ENCODE results near the gene STOML2. TPM values are rescaled to one million over a fixed set of nuclear protein-coding genes. Genes with fewer than 3 reads are reported as not detected.

Gene STOML2
- total RNA-seq, 1 experiment from 2014 or later, result 175 TPM

DNA sequence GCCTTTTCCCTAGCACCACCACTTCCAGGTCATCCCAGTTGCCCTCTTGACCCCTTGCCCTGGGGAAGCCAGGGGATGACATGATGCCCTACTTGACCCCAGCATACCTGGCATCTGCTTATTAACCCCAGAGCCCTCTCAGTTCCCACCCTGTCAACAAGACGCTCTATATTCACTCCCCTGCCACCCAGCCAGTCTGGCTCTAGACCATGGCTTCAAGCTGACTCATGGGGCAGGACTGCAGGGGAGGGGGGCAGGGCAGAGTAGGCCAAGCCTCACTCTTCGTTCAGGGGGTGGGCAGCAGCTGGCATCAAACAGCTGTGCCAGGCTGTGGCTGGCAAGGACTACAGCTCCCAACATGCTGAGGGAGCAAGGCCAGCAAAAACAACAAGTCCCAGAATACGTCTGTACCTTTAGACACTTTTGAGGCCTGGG is 7.4 kb upstream of the STOML2 start:
- Histone ChIP-seq H3K4me2 (ENCODE audit: low read length) (peak overlapping the region; percentile 94), H3F3A (ENCODE audit: low read length, unreplicated experiment) (no peaks in the 10 kb centered on the region), H3K9me3 (ENCODE audit: low read length) (no peaks in the 10 kb centered on the region), H3K36me3 (ENCODE audit: low read depth, low read length) (no peaks in the 10 kb centered on the region), H3K79me2 (ENCODE audit: low read length) (no peaks in the 10 kb centered on the region), H3K9me2 (replicated peaks; ENCODE audit: low read length) (no peaks in the 10 kb centered on the region), H2AFZ (ENCODE audit: low read length) (no peak overlapping the region), H3K9ac (ENCODE audit: low read length) (no peak overlapping the region), H3K27me3 (ENCODE audit: low read length) (no peaks in the 10 kb centered on the region), H3K4me3 (ENCODE audit: low read length) (peak overlapping the region; percentile 82), H3K27ac (ENCODE audit: low read length) (no peak overlapping the region), H3K4me1 (ENCODE audit: insufficient read depth, low read length) (peaks cover 43% of the 10 kb centered on the region), H4K20me1 (ENCODE audit: low read length) (no peaks in the 10 kb centered on the region)
- ATAC-seq (peak; percentile 7; the same call in 1 of the 2 replicates), DNase-seq (peak; percentile 56)
- ChIA-PET CTCF (interaction anchor here (0.5 kb wide), 1 partner anchor 40 kb away, joined by 11 read pairs; no protein-coding TSS in a partner anchor), POLR2A (ENCODE audit: unreplicated experiment) (interaction anchor here (0.6 kb wide), 1 partner anchor 51 kb away, joined by 7 read pairs; no protein-coding TSS in a partner anchor)
- no peak for TF ChIP-seq EZH2phosphoT487 (IDR thresholded peaks at IDR 0.05; ENCODE audit: borderline replicate concordance, low read length)
- TF ChIP-seq, protein P1, sequence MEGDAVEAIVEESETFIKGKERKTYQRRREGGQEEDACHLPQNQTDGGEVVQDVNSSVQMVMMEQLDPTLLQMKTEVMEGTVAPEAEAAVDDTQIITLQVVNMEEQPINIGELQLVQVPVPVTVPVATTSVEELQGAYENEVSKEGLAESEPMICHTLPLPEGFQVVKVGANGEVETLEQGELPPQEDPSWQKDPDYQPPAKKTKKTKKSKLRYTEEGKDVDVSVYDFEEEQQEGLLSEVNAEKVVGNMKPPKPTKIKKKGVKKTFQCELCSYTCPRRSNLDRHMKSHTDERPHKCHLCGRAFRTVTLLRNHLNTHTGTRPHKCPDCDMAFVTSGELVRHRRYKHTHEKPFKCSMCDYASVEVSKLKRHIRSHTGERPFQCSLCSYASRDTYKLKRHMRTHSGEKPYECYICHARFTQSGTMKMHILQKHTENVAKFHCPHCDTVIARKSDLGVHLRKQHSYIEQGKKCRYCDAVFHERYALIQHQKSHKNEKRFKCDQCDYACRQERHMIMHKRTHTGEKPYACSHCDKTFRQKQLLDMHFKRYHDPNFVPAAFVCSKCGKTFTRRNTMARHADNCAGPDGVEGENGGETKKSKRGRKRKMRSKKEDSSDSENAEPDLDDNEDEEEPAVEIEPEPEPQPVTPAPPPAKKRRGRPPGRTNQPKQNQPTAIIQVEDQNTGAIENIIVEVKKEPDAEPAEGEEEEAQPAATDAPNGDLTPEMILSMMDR (conservative IDR thresholded peaks at IDR 0.05; ENCODE audit: low read depth, low read length), result no peak
- no peak for TF ChIP-seq EZH2 (IDR thresholded peaks at IDR 0.05; ENCODE audit: low read length, unreplicated experiment)
- intact Hi-C loops (cut with micrococcal nuclease), result no loop called here
- BruUV-seq (replicated peaks), result no TSS peak

DNA sequence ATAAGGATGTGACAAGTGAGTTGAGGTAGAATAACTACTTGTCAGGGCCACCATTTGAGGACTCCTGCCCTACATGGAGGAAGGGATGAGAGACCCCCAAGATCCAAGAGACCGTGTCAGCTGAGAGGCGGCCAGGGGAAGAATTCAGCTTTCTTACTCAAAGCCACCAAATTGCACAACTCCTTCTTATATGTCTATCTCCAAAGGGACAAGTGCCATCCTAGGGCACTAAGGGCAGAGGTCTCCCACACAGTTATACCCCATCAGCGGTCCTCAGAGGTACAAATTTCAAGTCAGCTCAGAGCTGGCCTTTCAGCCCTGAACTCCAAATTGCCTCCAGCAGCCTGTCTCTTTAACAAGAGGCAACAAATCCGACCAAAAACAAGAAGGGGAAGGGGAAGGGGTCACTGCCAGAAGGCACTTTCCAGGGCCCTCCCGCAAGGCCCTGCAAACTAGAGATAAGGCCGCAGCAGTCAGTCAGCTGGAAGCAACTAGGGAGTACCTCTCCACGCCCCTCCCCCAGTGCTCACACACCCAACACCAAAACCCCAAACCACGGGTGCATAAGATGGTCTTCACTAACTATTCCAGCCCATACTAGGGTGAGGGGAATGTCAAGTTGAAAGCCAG is 6.1 kb upstream of the STOML2 start:
- intact Hi-C loops (cut with micrococcal nuclease), result no loop called here
- ChIA-PET CTCF (no interaction called here), POLR2A (ENCODE audit: unreplicated experiment) (no interaction called here)
- Histone ChIP-seq H3K27ac (ENCODE audit: low read length) (no peak overlapping the region), H2AFZ (ENCODE audit: low read length) (no peak overlapping the region), H3K9me2 (replicated peaks; ENCODE audit: low read length) (no peaks in the 10 kb centered on the region), H3K9me3 (ENCODE audit: low read length) (no peaks in the 10 kb centered on the region), H3F3A (ENCODE audit: low read length, unreplicated experiment) (no peaks in the 10 kb centered on the region), H3K4me3 (ENCODE audit: low read length) (no peak overlapping the region), H4K20me1 (ENCODE audit: low read length) (no peaks in the 10 kb centered on the region), H3K27me3 (ENCODE audit: low read length) (no peaks in the 10 kb centered on the region), H3K4me2 (ENCODE audit: low read length) (no peak overlapping the region), H3K79me2 (ENCODE audit: low read length) (no peaks in the 10 kb centered on the region), H3K9ac (ENCODE audit: low read length) (no peak overlapping the region), H3K36me3 (ENCODE audit: low read depth, low read length) (no peaks in the 10 kb centered on the region), H3K4me1 (ENCODE audit: insufficient read depth, low read length) (peaks cover 30% of the 10 kb centered on the region)
- BruUV-seq (replicated peaks), result no TSS peak
- DNase-seq (no peak), ATAC-seq (no peak)
- TF ChIP-seq EZH2 (IDR thresholded peaks at IDR 0.05; ENCODE audit: low read length, unreplicated experiment), result no peak
- TF ChIP-seq, protein P1 (conservative IDR thresholded peaks at IDR 0.05; ENCODE audit: low read depth, low read length), result no peak
- no peak for TF ChIP-seq EZH2phosphoT487 (IDR thresholded peaks at IDR 0.05; ENCODE audit: borderline replicate concordance, low read length)

DNA sequence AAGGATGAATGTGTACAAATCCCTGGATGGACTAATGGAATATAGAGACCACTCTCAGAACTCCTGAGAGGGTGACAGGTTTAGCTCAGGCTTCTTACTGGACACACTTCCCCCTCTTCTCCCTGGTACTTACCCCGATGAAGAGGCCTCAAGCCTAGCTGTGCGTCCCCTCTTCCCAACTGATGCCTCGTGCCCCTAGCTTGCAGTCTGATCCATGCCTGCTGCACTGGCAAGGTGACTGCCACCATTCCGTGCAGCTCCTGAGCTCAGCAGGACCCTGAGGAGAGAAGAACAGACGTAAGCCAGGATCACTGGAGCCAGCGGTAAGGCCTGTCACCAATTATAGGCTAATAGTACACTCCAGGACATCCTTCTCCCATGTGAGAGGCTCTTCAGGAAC is 5.5 kb upstream of the STOML2 start:
- Histone ChIP-seq H3K27me3 (ENCODE audit: low read length) (no peaks in the 10 kb centered on the region), H3K4me3 (ENCODE audit: low read length) (no peak overlapping the region), H3K9me3 (ENCODE audit: low read length) (no peaks in the 10 kb centered on the region), H3K4me2 (ENCODE audit: low read length) (no peak overlapping the region), H4K20me1 (ENCODE audit: low read length) (no peaks in the 10 kb centered on the region), H3F3A (ENCODE audit: low read length, unreplicated experiment) (no peaks in the 10 kb centered on the region), H3K79me2 (ENCODE audit: low read length) (no peaks in the 10 kb centered on the region), H2AFZ (ENCODE audit: low read length) (no peak overlapping the region), H3K9ac (ENCODE audit: low read length) (no peak overlapping the region), H3K27ac (ENCODE audit: low read length) (no peak overlapping the region), H3K36me3 (ENCODE audit: low read depth, low read length) (no peaks in the 10 kb centered on the region), H3K4me1 (ENCODE audit: insufficient read depth, low read length) (peaks cover 26% of the 10 kb centered on the region), H3K9me2 (replicated peaks; ENCODE audit: low read length) (no peaks in the 10 kb centered on the region)
- ChIA-PET CTCF (no interaction called here), POLR2A (ENCODE audit: unreplicated experiment) (interaction anchor here (0.5 kb wide), 1 partner anchor 337 kb away, joined by 4 read pairs; no protein-coding TSS in a partner anchor)
- ATAC-seq (no peak), DNase-seq (no peak)
- no TSS peak for BruUV-seq (replicated peaks)
- TF ChIP-seq EZH2 (IDR thresholded peaks at IDR 0.05; ENCODE audit: low read length, unreplicated experiment) (no peak), EZH2phosphoT487 (IDR thresholded peaks at IDR 0.05; ENCODE audit: borderline replicate concordance, low read length) (no peak)
- TF ChIP-seq, protein P1 (conservative IDR thresholded peaks at IDR 0.05; ENCODE audit: low read depth, low read length), result no peak
- intact Hi-C loops (cut with micrococcal nuclease), result no loop called here
